GM23248 (cell line): ENCODE data around the gene DIP2A. TPM values are rescaled to one million over a fixed set of nuclear protein-coding genes. Genes with fewer than 3 reads are reported as not detected.

Experiments used
- DNase-seq: peaks from one replicate; pipeline ENCODE4 v3.0.0-alpha.2; 2015
- H2AFZ ChIP-seq: fragments of 200-600 bp; sonication (generic); 2 replicates; pipeline ENCODE4 v1.6.1; 2016; ENCODE audit warnings: antibody characterized with exemption
- H3F3A ChIP-seq: fragments of 200-600 bp; sonication (generic); 2 replicates; pipeline ENCODE4 v1.6.1; 2016; ENCODE audit warnings: mild to moderate bottlenecking, antibody characterized with exemption, mixed run types; ENCODE audit not compliant: insufficient read depth
- H3K27ac ChIP-seq: fragments of 200-600 bp; sonication (generic); 2 replicates; pipeline ENCODE4 v1.5.1; 2016; ENCODE audit warnings: mild to moderate bottlenecking
- H3K27me3 ChIP-seq: fragments of 200-600 bp; sonication (generic); replicated peaks from 2 replicates; pipeline ENCODE4 v1.6.1; 2016; ENCODE audit warnings: mild to moderate bottlenecking; ENCODE audit not compliant: insufficient read depth
- H3K36me3 ChIP-seq: fragments of 200-600 bp; sonication (generic); 2 replicates; pipeline ENCODE4 v1.6.1; 2016; ENCODE audit warnings: low read depth, mild to moderate bottlenecking
- H3K4me1 ChIP-seq: fragments of 200-600 bp; sonication (generic); 2 replicates; pipeline ENCODE4 v1.6.1; 2016; ENCODE audit warnings: mild to moderate bottlenecking; ENCODE audit not compliant: insufficient read depth
- H3K4me2 ChIP-seq: fragments of 200-600 bp; sonication (generic); one replicate; pipeline ENCODE4 v1.6.1; 2016; ENCODE audit warnings: mild to moderate bottlenecking; ENCODE audit not compliant: unreplicated experiment
- H3K4me3 ChIP-seq: fragments of 200-600 bp; sonication (generic); 2 replicates; pipeline ENCODE4 v1.5.1; 2016; ENCODE audit warnings: mild to moderate bottlenecking
- H3K79me2 ChIP-seq: fragments of 200-600 bp; sonication (generic); 2 replicates; pipeline ENCODE4 v1.6.1; 2016; ENCODE audit warnings: mild to moderate bottlenecking; ENCODE audit not compliant: insufficient read depth
- H3K9ac ChIP-seq: fragments of 200-600 bp; sonication (generic); 2 replicates; pipeline ENCODE4 v1.6.1; 2016; ENCODE audit warnings: mild to moderate bottlenecking
- H3K9me2 ChIP-seq: fragments of 200-600 bp; sonication (generic); 2 replicates; pipeline ENCODE4 v1.6.1; 2016; ENCODE audit warnings: mixed run types, mild to moderate bottlenecking, moderate library complexity; ENCODE audit not compliant: insufficient read depth
- H3K9me3 ChIP-seq: fragments of 200-600 bp; sonication (generic); one replicate; pipeline ENCODE4 v1.6.1; 2017; ENCODE audit warnings: low read depth
- H4K20me1 ChIP-seq: fragments of 200-600 bp; sonication (generic); 2 replicates; pipeline ENCODE4 v1.6.0; 2016; ENCODE audit not compliant: insufficient read depth
- EZH2 ChIP-seq: fragments of 200-600 bp; sonication (generic); IDR thresholded peaks from 2 replicates; pipeline ENCODE4 v1.6.1; 2018; ENCODE audit warnings: antibody characterized with exemption, mild to moderate bottlenecking; ENCODE audit not compliant: insufficient read depth, poor library complexity, severe bottlenecking
- EZH2phosphoT487 ChIP-seq: fragments of 200-600 bp; sonication (generic); IDR thresholded peaks from 2 replicates; pipeline ENCODE4 v1.6.1; 2018; ENCODE audit warnings: antibody characterized with exemption, moderate library complexity, mild to moderate bottlenecking, low read depth; ENCODE audit not compliant: insufficient read depth
- WGBS, 2 experiments: methylation state at CpG; one replicate each; pipeline ENCODE4 v1.1.6; 2015 to 2017; ENCODE audit warnings: low lambda C conversion rate in 2 of 2, low coverage in 1 of 2; ENCODE audit errors: missing lambda C conversion rate in 2 of 2; 5-methylcytosine and 5-hydroxymethylcytosine counted together
- in situ Hi-C: fragments of 300-500 bp; cut with MboI; formaldehyde crosslinking; loops from 2 replicates; pipeline ENCODE4 v1.15.0; 2020
- polyA plus RNA-seq: library from polyadenylated mRNA; unstranded; fragments of >200 nt; fragmentation: Nextera tagmentation; extraction: Ambion mirVana; gene quantifications from 2 replicates; pipeline ENCODE4 v1.2.1, GENCODE V29; 2016
- total RNA-seq: library from RNA; depleted of rRNA; stranded (reverse); fragments of >200 nt; shearing (Covaris generic); gene quantifications from 2 replicates; pipeline ENCODE4 v1.2.3, GENCODE V29; 2014

Gene DIP2A
- total and polyA plus RNA-seq, 2 experiments from 2014 or later: 12.5 to 13.1 TPM

GRCh38 chr21:46554431-46555224 is 95.9 kb downstream of the DIP2A start:
- H3F3A ChIP-seq: no peaks in the 10 kb centered on the region
- H4K20me1 ChIP-seq: no peaks in the 10 kb centered on the region
- no peaks in the 10 kb centered on the region for H3K9me3 ChIP-seq
- no peaks in the 10 kb centered on the region for H3K79me2 ChIP-seq
- 92% methylated on average over 18 to 30 of the region's 30 CpGs for WGBS, 2 experiments
- H3K9me2 ChIP-seq: no peaks in the 10 kb centered on the region
- no peak overlapping the region for H2AFZ ChIP-seq
- H3K36me3 ChIP-seq: peaks cover 13% of the 10 kb centered on the region; the same call in 1 of the 2 replicates
- no peak overlapping the region for H3K4me3 ChIP-seq
- no peak for DNase-seq
- no peaks in the 10 kb centered on the region for H3K4me1 ChIP-seq
- in situ Hi-C loops: no loop called here
- TF ChIP-seq EZH2phosphoT487 (no peak), EZH2 (no peak)
- no peak overlapping the region for H3K27ac ChIP-seq
- H3K4me2 ChIP-seq: no peak overlapping the region
- no peak overlapping the region for H3K9ac ChIP-seq
- no peaks in the 10 kb centered on the region for H3K27me3 ChIP-seq

GRCh38 chr21:46555225-46555617 is 96.5 kb downstream of the DIP2A start:
- peaks cover 13% of the 10 kb centered on the region; the same call in 1 of the 2 replicates for H3K36me3 ChIP-seq
- H3F3A ChIP-seq: no peaks in the 10 kb centered on the region
- no peak overlapping the region for H2AFZ ChIP-seq
- H3K9ac ChIP-seq: no peak overlapping the region
- H3K27ac ChIP-seq: no peak overlapping the region
- H4K20me1 ChIP-seq: no peaks in the 10 kb centered on the region
- no peak overlapping the region for H3K4me3 ChIP-seq
- no peak for DNase-seq
- in situ Hi-C loops: no loop called here
- no peaks in the 10 kb centered on the region for H3K79me2 ChIP-seq
- H3K27me3 ChIP-seq: no peaks in the 10 kb centered on the region
- H3K4me1 ChIP-seq: no peaks in the 10 kb centered on the region
- no peaks in the 10 kb centered on the region for H3K9me2 ChIP-seq
- no peaks in the 10 kb centered on the region for H3K9me3 ChIP-seq
- WGBS, 2 experiments: 93 to 94% methylated on average over 8 to 9 of the region's 9 CpGs
- no peak overlapping the region for H3K4me2 ChIP-seq
- no peak for TF ChIP-seq EZH2
- TF ChIP-seq EZH2phosphoT487: no peak

GRCh38 chr21:46555678-46556077 is 97.0 kb downstream of the DIP2A start:
- no peaks in the 10 kb centered on the region for H3K79me2 ChIP-seq
- WGBS, 2 experiments: 88 to 90% methylated on average over 16 of the region's 16 CpGs
- in situ Hi-C loops: no loop called here
- no peaks in the 10 kb centered on the region for H3K4me1 ChIP-seq
- no peaks in the 10 kb centered on the region for H3F3A ChIP-seq
- TF ChIP-seq EZH2 (no peak), EZH2phosphoT487 (no peak)
- no peak overlapping the region for H3K27ac ChIP-seq
- no peaks in the 10 kb centered on the region for H3K9me2 ChIP-seq
- peaks cover 13% of the 10 kb centered on the region; the same call in 1 of the 2 replicates for H3K36me3 ChIP-seq
- no peak for DNase-seq
- no peaks in the 10 kb centered on the region for H3K9me3 ChIP-seq
- no peak overlapping the region for H3K9ac ChIP-seq
- H2AFZ ChIP-seq: no peak overlapping the region
- H3K4me3 ChIP-seq: no peak overlapping the region
- no peaks in the 10 kb centered on the region for H4K20me1 ChIP-seq
- H3K4me2 ChIP-seq: no peak overlapping the region
- no peaks in the 10 kb centered on the region for H3K27me3 ChIP-seq

- no peaks in the 10 kb centered on the region for H3K9me2 ChIP-seq
- no peaks in the 10 kb centered on the region for H3K27me3 ChIP-seq
- DNase-seq: no peak
- H3K4me3 ChIP-seq: no peak overlapping the region
- TF ChIP-seq EZH2 (no peak), EZH2phosphoT487 (no peak)
- WGBS, 2 experiments: 95 to 98% methylated on average over 12 to 13 of the region's 13 CpGs
- no peaks in the 10 kb centered on the region for H3K79me2 ChIP-seq
- no peak overlapping the region for H3K4me2 ChIP-seq
- H3K27ac ChIP-seq: no peak overlapping the region
- no peaks in the 10 kb centered on the region for H4K20me1 ChIP-seq
- H2AFZ ChIP-seq: no peak overlapping the region
- H3K9ac ChIP-seq: no peak overlapping the region
- H3K36me3 ChIP-seq: peaks cover 16% of the 10 kb centered on the region; the same call in 1 of the 2 replicates
- in situ Hi-C loops: no loop called here
- no peaks in the 10 kb centered on the region for H3K9me3 ChIP-seq
- no peaks in the 10 kb centered on the region for H3K4me1 ChIP-seq
- H3F3A ChIP-seq: no peaks in the 10 kb centered on the region
These were observed 98.1 kb downstream of the DIP2A start for GRCh38 chr21:46556802-46557201.
